Brain microvascular endothelial cell (primary cell): ENCODE measurements around the gene ADCY7.

Source experiments
- DNase-seq: peaks from one replicate; pipeline ENCODE4 v3.0.0-alpha.2; 2020
- H3K27ac ChIP-seq: fragments of 250-450 bp; sonication (Bioruptor Pico); 2 replicates; pipeline ENCODE4 v1.5.1; 2020; ENCODE audit warnings: mild to moderate bottlenecking, moderate library complexity
- H3K27me3 ChIP-seq: fragments of 250-450 bp; sonication (Bioruptor Pico); replicated peaks from 2 replicates; pipeline ENCODE4 v1.5.1; 2020; ENCODE audit warnings: mild to moderate bottlenecking
- H3K36me3 ChIP-seq: fragments of 250-450 bp; sonication (Bioruptor Pico); replicated peaks from 2 replicates; pipeline ENCODE4 v1.5.1; 2020; ENCODE audit warnings: mild to moderate bottlenecking
- H3K4me3 ChIP-seq: 2 replicates; pipeline ENCODE4 v1.5.1; 2011; ENCODE audit warnings: low read depth, mild to moderate bottlenecking, control low read depth, low read length, moderate library complexity
- in situ Hi-C: cut with HindIII; loops from 2 replicates; pipeline ENCODE4 v1.10.0; 2017; ENCODE audit warnings: low sequenced_read_pairs, low pct_ligation_motif_present
- TF ChIP-seq, protein P1 (sequence below): IDR thresholded peaks from 2 replicates; pipeline ENCODE4 v1.5.1; 2011; ENCODE audit warnings: low read depth, mild to moderate bottlenecking, moderate library complexity, low read length, control low read depth, inconsistent platforms; ENCODE audit errors: missing control alignments

Gene ADCY7

GRCh38 chr16:50260206-50261159 is 5.9 kb upstream of the ADCY7 start:
- H3K27ac ChIP-seq, result no peak overlapping the region
- in situ Hi-C loops, result no loop called here
- no peaks in the 10 kb centered on the region for H3K36me3 ChIP-seq
- no peak overlapping the region for H3K4me3 ChIP-seq
- DNase-seq, result no peak
- TF ChIP-seq, protein P1, sequence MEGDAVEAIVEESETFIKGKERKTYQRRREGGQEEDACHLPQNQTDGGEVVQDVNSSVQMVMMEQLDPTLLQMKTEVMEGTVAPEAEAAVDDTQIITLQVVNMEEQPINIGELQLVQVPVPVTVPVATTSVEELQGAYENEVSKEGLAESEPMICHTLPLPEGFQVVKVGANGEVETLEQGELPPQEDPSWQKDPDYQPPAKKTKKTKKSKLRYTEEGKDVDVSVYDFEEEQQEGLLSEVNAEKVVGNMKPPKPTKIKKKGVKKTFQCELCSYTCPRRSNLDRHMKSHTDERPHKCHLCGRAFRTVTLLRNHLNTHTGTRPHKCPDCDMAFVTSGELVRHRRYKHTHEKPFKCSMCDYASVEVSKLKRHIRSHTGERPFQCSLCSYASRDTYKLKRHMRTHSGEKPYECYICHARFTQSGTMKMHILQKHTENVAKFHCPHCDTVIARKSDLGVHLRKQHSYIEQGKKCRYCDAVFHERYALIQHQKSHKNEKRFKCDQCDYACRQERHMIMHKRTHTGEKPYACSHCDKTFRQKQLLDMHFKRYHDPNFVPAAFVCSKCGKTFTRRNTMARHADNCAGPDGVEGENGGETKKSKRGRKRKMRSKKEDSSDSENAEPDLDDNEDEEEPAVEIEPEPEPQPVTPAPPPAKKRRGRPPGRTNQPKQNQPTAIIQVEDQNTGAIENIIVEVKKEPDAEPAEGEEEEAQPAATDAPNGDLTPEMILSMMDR, result no peak
- no peaks in the 10 kb centered on the region for H3K27me3 ChIP-seq

GRCh38 chr16:50261160-50261706 is 5.1 kb upstream of the ADCY7 start:
- H3K27me3 ChIP-seq, result no peaks in the 10 kb centered on the region
- no peaks in the 10 kb centered on the region for H3K36me3 ChIP-seq
- no peak overlapping the region for H3K4me3 ChIP-seq
- in situ Hi-C loops, result no loop called here
- TF ChIP-seq, protein P1, result no peak
- H3K27ac ChIP-seq, result no peak overlapping the region
- no peak for DNase-seq

GRCh38 chr16:50261707-50262235 is 4.6 kb upstream of the ADCY7 start:
- in situ Hi-C loops, result no loop called here
- no peak for DNase-seq
- H3K4me3 ChIP-seq, result no peak overlapping the region
- TF ChIP-seq, protein P1, result no peak
- H3K36me3 ChIP-seq, result no peaks in the 10 kb centered on the region
- H3K27me3 ChIP-seq, result no peaks in the 10 kb centered on the region
- H3K27ac ChIP-seq, result no peak overlapping the region

DNA sequence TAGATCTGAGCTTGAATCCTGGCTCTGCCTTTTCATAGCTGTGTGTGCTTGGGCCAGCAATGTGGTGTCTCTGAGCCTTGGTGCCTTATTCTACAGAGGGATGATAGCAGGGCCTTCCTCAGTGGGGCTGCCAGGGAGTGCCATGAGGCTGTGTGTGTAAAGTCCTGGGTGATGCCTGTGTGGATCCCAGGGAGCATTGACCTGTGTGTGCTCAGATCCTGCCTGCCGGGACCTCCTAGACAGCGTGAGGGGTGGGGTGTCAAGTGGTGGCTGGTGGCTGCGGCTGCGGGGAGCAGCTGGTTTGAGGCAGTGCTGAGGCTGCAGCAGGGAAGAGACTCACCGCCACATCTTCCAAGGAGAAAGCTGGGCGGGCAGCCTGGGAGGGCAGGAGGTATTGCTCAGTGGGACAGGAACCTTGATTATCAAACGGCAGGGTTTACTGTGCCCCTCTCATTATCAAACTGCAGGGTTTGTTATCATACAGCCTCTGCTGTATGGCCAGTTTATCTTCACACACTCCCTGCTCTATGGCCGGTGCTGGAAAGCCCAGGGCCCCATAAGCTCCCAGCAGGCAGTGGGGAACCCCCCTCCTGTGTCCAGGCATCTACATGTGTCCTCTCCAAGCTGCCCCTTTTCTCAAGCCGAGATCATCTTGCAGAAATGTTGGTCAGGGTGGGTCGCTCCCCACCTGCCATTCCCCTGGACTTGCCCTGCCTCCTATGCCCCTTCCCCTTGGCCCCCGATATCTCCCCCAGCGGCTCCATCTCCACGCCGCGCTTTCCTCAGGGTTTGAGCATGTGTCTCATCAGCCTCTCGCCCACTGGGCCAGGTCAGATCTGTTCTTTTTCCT is 3.1 kb upstream of the ADCY7 start:
- Histone ChIP-seq H3K36me3 (no peaks in the 10 kb centered on the region), H3K27me3 (no peaks in the 10 kb centered on the region), H3K4me3 (no peak overlapping the region), H3K27ac (no peak overlapping the region)
- TF ChIP-seq, protein P1, result no peak
- no peak for DNase-seq
- in situ Hi-C loops, result no loop called here

- no peaks in the 10 kb centered on the region for H3K27me3 ChIP-seq
- no peaks in the 10 kb centered on the region for H3K36me3 ChIP-seq
- no peak for DNase-seq
- no peak overlapping the region for H3K27ac ChIP-seq
- TF ChIP-seq, protein P1, result no peak
- no peak overlapping the region for H3K4me3 ChIP-seq
- in situ Hi-C loops, result no loop called here
These were observed 2.1 kb upstream of the ADCY7 start for GRCh38 chr16:50263940-50264929.
